HepG2 (cell line): ENCODE results near the gene SHBG. TPM values are rescaled to one million over a fixed set of nuclear protein-coding genes. Genes with fewer than 3 reads are reported as not detected.

Source experiments
- ARNTL ChIP-seq: sonication (generic); formaldehyde crosslinking; IDR thresholded peaks from 2 replicates; pipeline ENCODE4 v1.4.0; 2020; ENCODE audit warnings: mild to moderate bottlenecking, missing genetic modification reagents
- KLF6 ChIP-seq: IDR thresholded peaks from 2 replicates; pipeline ENCODE4 v1.8.0; 2016; ENCODE audit warnings: missing biosample characterization, missing genetic modification reagents
- MATR3 ChIP-seq: sonication (generic); formaldehyde crosslinking; IDR thresholded peaks from 2 replicates; pipeline ENCODE4 v1.4.0; 2020; ENCODE audit warnings: missing genetic modification reagents
- NAIF1 ChIP-seq: sonication (generic); formaldehyde crosslinking; IDR thresholded peaks from 2 replicates; pipeline ENCODE4 v1.5.0; 2020; ENCODE audit warnings: mild to moderate bottlenecking, missing genetic modification reagents, borderline replicate concordance
- NFYB ChIP-seq: sonication (generic); formaldehyde crosslinking; IDR thresholded peaks from 2 replicates; pipeline ENCODE4 v1.4.0; 2020; ENCODE audit warnings: missing genetic modification reagents
- NR1H2 ChIP-seq: sonication (generic); formaldehyde crosslinking; IDR thresholded peaks from 2 replicates; pipeline ENCODE4 v1.8.1; 2022; ENCODE audit warnings: low read depth, missing genetic modification reagents, borderline replicate concordance
- PAWR ChIP-seq: sonication (generic); formaldehyde crosslinking; IDR thresholded peaks from 2 replicates; pipeline ENCODE4 v1.4.0; 2020; ENCODE audit warnings: missing genetic modification reagents, mild to moderate bottlenecking, borderline replicate concordance
- SP4 ChIP-seq: sonication (generic); formaldehyde crosslinking; IDR thresholded peaks from 2 replicates; pipeline ENCODE4 v1.8.1; 2023; ENCODE audit warnings: mild to moderate bottlenecking, missing genetic modification reagents
- TBP ChIP-seq: sonication (generic); formaldehyde crosslinking; IDR thresholded peaks from 2 replicates; pipeline ENCODE4 v1.5.0; 2020; ENCODE audit warnings: missing genetic modification reagents
- TSC22D2 ChIP-seq: sonication (generic); formaldehyde crosslinking; IDR thresholded peaks from 2 replicates; pipeline ENCODE4 v1.5.1; 2020; ENCODE audit warnings: missing genetic modification reagents, mild to moderate bottlenecking, borderline replicate concordance
- ZNF136 ChIP-seq: sonication (generic); formaldehyde crosslinking; IDR thresholded peaks from 2 replicates; pipeline ENCODE4 v1.8.1; 2022; ENCODE audit warnings: low read depth, mild to moderate bottlenecking, moderate library complexity, missing genetic modification reagents
- ZNF263 ChIP-seq: sonication (generic); formaldehyde crosslinking; IDR thresholded peaks from 2 replicates; pipeline ENCODE4 v1.4.0; 2020; ENCODE audit warnings: missing genetic modification reagents
- polyA plus RNA-seq, 8 experiments: library from polyadenylated mRNA; depleted of rRNA in 3 of 8; stranded (reverse) in 7 of 8; unstranded in 1 of 8; fragments of >200 nt; fragmentation: Illumina TruSeq in 4 of 8; extraction: Trizol in 4 of 8; gene quantifications; 2 replicates each; pipeline versions ENCODE4 v1.2.1 to v1.2.3, GENCODE V29; 2011 to 2016; ENCODE audit warnings: low read depth in 4 of 8, missing spikeins in 1 of 8, mixed read lengths in 1 of 8; ENCODE audit not compliant: insufficient read depth in 1 of 8
- total RNA-seq, 5 experiments: library from RNA; depleted of rRNA; stranded (reverse); fragments of >200 nt; fragmentation: Illumina TruSeq; extraction: Trizol; gene quantifications; 2 replicates each; pipeline ENCODE4 v1.2.3, GENCODE V29; 2016; ENCODE audit warnings: low read depth in 1 of 5
- TF ChIP-seq, protein P1 (sequence below): sonication (generic); formaldehyde crosslinking; IDR thresholded peaks from 2 replicates; pipeline ENCODE4 v1.5.1; 2020; ENCODE audit warnings: missing genetic modification reagents, mild to moderate bottlenecking, borderline replicate concordance
- TF ChIP-seq, protein P2 (sequence below): sonication (generic); formaldehyde crosslinking; IDR thresholded peaks from 2 replicates; pipeline ENCODE4 v1.5.0; 2020; ENCODE audit warnings: mild to moderate bottlenecking, missing genetic modification reagents
- TF ChIP-seq, protein P3 (sequence below): sonication (generic); formaldehyde crosslinking; IDR thresholded peaks from 2 replicates; pipeline ENCODE4 v1.5.0; 2020; ENCODE audit warnings: mild to moderate bottlenecking, missing genetic modification reagents
- TF ChIP-seq, protein P4 (sequence below): sonication (generic); formaldehyde crosslinking; IDR thresholded peaks from 2 replicates; pipeline ENCODE4 v1.4.0; 2020; ENCODE audit warnings: missing genetic modification reagents, borderline replicate concordance
- TF ChIP-seq, protein P5 (sequence below): sonication (generic); formaldehyde crosslinking; IDR thresholded peaks from 2 replicates; pipeline ENCODE4 v1.4.0; 2020; ENCODE audit warnings: mild to moderate bottlenecking, missing genetic modification reagents

Gene SHBG
- total and polyA plus RNA-seq, 2 of the 13 experiments (the other 11 are each of a cell fraction or from before 2014, with no cell fraction given) = 4.0 to 6.1 TPM

DNA sequence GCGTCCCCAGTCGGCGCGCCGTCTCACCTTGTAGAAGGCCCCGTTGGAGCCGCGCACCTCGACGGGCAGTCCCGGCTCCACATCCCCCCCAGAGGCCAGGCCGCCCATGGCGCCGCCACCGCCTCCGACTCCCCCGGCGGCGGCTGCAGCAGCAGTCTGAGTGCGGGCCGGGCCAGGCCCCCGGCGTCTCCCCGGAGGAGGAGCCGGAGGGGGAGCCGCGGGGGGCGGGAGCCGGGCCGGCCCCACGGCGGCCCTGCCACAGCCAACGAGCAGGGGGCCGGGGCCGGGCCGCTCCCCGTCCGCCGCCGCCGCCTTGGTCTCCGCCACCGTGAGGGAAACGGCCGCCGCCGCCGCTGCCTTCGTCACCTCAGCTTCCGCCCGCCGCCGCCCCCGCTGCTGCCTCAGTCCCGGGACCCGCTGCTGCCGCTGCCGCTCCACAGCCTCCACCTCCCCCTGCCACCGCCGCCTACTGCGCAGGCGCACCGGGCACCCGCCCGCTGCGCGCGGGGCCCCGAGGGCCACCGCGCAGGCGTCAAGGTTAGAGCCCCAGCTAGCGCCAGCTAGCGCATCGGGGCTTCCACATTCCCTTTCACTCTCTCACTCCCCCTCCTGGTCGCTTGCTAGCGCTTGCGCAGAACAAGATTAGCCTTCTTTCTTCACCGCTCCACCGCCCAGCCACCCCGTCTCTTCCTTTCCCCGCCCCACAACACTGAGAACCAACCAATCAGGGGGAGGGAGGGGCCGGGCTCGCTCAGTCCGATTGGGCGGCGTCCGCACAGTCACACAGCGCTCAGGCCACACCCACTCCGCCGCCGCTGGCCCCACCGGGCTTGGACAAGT, 15.3 kb upstream of the SHBG start, which contains the start of gene FXR2 (continued):
- TF ChIP-seq, protein P1, sequence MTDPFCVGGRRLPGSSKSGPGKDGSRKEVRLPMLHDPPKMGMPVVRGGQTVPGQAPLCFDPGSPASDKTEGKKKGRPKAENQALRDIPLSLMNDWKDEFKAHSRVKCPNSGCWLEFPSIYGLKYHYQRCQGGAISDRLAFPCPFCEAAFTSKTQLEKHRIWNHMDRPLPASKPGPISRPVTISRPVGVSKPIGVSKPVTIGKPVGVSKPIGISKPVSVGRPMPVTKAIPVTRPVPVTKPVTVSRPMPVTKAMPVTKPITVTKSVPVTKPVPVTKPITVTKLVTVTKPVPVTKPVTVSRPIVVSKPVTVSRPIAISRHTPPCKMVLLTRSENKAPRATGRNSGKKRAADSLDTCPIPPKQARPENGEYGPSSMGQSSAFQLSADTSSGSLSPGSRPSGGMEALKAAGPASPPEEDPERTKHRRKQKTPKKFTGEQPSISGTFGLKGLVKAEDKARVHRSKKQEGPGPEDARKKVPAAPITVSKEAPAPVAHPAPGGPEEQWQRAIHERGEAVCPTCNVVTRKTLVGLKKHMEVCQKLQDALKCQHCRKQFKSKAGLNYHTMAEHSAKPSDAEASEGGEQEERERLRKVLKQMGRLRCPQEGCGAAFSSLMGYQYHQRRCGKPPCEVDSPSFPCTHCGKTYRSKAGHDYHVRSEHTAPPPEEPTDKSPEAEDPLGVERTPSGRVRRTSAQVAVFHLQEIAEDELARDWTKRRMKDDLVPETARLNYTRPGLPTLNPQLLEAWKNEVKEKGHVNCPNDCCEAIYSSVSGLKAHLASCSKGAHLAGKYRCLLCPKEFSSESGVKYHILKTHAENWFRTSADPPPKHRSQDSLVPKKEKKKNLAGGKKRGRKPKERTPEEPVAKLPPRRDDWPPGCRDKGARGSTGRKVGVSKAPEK (CRISPR knock-in tag) = no peak
- TF ChIP-seq TBP (CRISPR knock-in tag) (0 out of 2 replicates have a peak, but pooled peaks have one; percentile 48), KLF6 (no peak), NFYB (CRISPR knock-in tag) (peak; percentile 86), NAIF1 (CRISPR knock-in tag) (no peak), PAWR (no peak), ZNF136 (CRISPR knock-in tag) (no peak), ZNF263 (CRISPR knock-in tag) (no peak), NR1H2 (CRISPR knock-in tag) (no peak), TSC22D2 (no peak), ARNTL (CRISPR knock-in tag) (no peak), MATR3 (CRISPR knock-in tag) (no peak), SP4 (CRISPR knock-in tag) (peak; percentile 31)
- TF ChIP-seq, protein P2, sequence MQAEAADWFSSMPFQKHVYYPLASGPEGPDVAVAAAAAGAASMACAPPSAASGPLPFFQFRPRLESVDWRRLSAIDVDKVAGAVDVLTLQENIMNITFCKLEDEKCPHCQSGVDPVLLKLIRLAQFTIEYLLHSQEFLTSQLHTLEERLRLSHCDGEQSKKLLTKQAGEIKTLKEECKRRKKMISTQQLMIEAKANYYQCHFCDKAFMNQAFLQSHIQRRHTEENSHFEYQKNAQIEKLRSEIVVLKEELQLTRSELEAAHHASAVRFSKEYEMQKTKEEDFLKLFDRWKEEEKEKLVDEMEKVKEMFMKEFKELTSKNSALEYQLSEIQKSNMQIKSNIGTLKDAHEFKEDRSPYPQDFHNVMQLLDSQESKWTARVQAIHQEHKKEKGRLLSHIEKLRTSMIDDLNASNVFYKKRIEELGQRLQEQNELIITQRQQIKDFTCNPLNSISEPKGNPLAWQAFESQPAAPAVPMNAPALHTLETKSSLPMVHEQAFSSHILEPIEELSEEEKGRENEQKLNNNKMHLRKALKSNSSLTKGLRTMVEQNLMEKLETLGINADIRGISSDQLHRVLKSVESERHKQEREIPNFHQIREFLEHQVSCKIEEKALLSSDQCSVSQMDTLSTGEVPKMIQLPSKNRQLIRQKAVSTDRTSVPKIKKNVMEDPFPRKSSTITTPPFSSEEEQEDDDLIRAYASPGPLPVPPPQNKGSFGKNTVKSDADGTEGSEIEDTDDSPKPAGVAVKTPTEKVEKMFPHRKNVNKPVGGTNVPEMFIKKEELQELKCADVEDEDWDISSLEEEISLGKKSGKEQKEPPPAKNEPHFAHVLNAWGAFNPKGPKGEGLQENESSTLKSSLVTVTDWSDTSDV = no peak
- TF ChIP-seq, protein P3, sequence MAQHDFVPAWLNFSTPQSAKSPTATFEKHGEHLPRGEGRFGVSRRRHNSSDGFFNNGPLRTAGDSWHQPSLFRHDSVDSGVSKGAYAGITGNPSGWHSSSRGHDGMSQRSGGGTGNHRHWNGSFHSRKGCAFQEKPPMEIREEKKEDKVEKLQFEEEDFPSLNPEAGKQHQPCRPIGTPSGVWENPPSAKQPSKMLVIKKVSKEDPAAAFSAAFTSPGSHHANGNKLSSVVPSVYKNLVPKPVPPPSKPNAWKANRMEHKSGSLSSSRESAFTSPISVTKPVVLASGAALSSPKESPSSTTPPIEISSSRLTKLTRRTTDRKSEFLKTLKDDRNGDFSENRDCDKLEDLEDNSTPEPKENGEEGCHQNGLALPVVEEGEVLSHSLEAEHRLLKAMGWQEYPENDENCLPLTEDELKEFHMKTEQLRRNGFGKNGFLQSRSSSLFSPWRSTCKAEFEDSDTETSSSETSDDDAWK (CRISPR knock-in tag) = no peak
- TF ChIP-seq, protein P4, sequence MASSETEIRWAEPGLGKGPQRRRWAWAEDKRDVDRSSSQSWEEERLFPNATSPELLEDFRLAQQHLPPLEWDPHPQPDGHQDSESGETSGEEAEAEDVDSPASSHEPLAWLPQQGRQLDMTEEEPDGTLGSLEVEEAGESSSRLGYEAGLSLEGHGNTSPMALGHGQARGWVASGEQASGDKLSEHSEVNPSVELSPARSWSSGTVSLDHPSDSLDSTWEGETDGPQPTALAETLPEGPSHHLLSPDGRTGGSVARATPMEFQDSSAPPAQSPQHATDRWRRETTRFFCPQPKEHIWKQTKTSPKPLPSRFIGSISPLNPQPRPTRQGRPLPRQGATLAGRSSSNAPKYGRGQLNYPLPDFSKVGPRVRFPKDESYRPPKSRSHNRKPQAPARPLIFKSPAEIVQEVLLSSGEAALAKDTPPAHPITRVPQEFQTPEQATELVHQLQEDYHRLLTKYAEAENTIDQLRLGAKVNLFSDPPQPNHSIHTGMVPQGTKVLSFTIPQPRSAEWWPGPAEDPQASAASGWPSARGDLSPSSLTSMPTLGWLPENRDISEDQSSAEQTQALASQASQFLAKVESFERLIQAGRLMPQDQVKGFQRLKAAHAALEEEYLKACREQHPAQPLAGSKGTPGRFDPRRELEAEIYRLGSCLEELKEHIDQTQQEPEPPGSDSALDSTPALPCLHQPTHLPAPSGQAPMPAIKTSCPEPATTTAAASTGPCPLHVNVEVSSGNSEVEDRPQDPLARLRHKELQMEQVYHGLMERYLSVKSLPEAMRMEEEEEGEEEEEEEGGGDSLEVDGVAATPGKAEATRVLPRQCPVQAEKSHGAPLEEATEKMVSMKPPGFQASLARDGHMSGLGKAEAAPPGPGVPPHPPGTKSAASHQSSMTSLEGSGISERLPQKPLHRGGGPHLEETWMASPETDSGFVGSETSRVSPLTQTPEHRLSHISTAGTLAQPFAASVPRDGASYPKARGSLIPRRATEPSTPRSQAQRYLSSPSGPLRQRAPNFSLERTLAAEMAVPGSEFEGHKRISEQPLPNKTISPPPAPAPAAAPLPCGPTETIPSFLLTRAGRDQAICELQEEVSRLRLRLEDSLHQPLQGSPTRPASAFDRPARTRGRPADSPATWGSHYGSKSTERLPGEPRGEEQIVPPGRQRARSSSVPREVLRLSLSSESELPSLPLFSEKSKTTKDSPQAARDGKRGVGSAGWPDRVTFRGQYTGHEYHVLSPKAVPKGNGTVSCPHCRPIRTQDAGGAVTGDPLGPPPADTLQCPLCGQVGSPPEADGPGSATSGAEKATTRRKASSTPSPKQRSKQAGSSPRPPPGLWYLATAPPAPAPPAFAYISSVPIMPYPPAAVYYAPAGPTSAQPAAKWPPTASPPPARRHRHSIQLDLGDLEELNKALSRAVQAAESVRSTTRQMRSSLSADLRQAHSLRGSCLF (CRISPR knock-in tag) = no peak
- TF ChIP-seq, protein P5, sequence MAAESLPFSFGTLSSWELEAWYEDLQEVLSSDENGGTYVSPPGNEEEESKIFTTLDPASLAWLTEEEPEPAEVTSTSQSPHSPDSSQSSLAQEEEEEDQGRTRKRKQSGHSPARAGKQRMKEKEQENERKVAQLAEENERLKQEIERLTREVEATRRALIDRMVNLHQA (CRISPR knock-in tag) = no peak
